HepG2 (cell line): ENCODE data around the gene CALY. TPM values are rescaled to one million over a fixed set of nuclear protein-coding genes. Genes with fewer than 3 reads are reported as not detected.

Source experiments
- GATAD2A ChIP-seq: IDR thresholded peaks from 2 replicates; pipeline ENCODE4 v1.6.1; 2016
- HIVEP1 ChIP-seq: sonication (generic); formaldehyde crosslinking; IDR thresholded peaks from 2 replicates; pipeline ENCODE4 v1.4.0; 2020; ENCODE audit warnings: mild to moderate bottlenecking, missing genetic modification reagents
- HOXA3 ChIP-seq: sonication (generic); formaldehyde crosslinking; IDR thresholded peaks from 2 replicates; pipeline ENCODE4 v1.5.0; 2020; ENCODE audit warnings: missing genetic modification reagents
- MAF1 ChIP-seq: sonication (generic); formaldehyde crosslinking; IDR thresholded peaks from 2 replicates; pipeline ENCODE4 v1.5.0; 2020; ENCODE audit warnings: missing genetic modification reagents, borderline replicate concordance
- MED1 ChIP-seq: sonication (generic); formaldehyde crosslinking; IDR thresholded peaks from 2 replicates; pipeline ENCODE4 v1.4.0; 2020; ENCODE audit warnings: missing genetic modification reagents
- PTBP1 ChIP-seq: fragments of 200-400 bp; formaldehyde crosslinking; IDR thresholded peaks from 2 replicates; pipeline ENCODE4 v1.6.1; 2018; ENCODE audit warnings: low read length, low read depth; ENCODE audit not compliant: poor library complexity, severe bottlenecking
- SMARCE1 ChIP-seq: fragments of 450-650 bp; IDR thresholded peaks from 2 replicates; pipeline ENCODE4 v1.6.1; 2017; ENCODE audit warnings: borderline replicate concordance
- TEAD3 ChIP-seq: optimal IDR thresholded peaks from 2 replicates; pipeline ENCODE3; 2016; ENCODE audit warnings: borderline replicate concordance
- THAP9 ChIP-seq: sonication (generic); formaldehyde crosslinking; IDR thresholded peaks from 2 replicates; pipeline ENCODE4; 2020; ENCODE audit warnings: missing genetic modification reagents, mild to moderate bottlenecking, borderline replicate concordance
- TSC22D2 ChIP-seq: sonication (generic); formaldehyde crosslinking; IDR thresholded peaks from 2 replicates; pipeline ENCODE4 v1.5.1; 2020; ENCODE audit warnings: missing genetic modification reagents, mild to moderate bottlenecking, borderline replicate concordance
- WIZ ChIP-seq: sonication (generic); formaldehyde crosslinking; IDR thresholded peaks from 2 replicates; pipeline ENCODE4 v1.5.1; 2020; ENCODE audit warnings: mild to moderate bottlenecking, missing genetic modification reagents
- ZNF747 ChIP-seq: sonication (generic); formaldehyde crosslinking; IDR thresholded peaks from 2 replicates; pipeline ENCODE4 v1.8.1; 2023; ENCODE audit warnings: missing genetic modification reagents, mild to moderate bottlenecking, borderline replicate concordance
- ZNF790 ChIP-seq: sonication (generic); formaldehyde crosslinking; IDR thresholded peaks from 2 replicates; pipeline ENCODE4 v1.8.0; 2022; ENCODE audit warnings: missing genetic modification reagents, mild to moderate bottlenecking, borderline replicate concordance
- ZNF800 ChIP-seq: sonication (generic); formaldehyde crosslinking; IDR thresholded peaks from 2 replicates; pipeline ENCODE4 v1.4.0; 2020; ENCODE audit warnings: missing genetic modification reagents
- polyA plus RNA-seq, 8 experiments: library from polyadenylated mRNA; depleted of rRNA in 3 of 8; stranded (reverse) in 7 of 8; unstranded in 1 of 8; fragments of >200 nt; fragmentation: Illumina TruSeq in 4 of 8; extraction: Trizol in 4 of 8; gene quantifications; 2 replicates each; pipeline versions ENCODE4 v1.2.1 to v1.2.3, GENCODE V29; 2011 to 2016; ENCODE audit warnings: low read depth in 4 of 8, missing spikeins in 1 of 8, mixed read lengths in 1 of 8; ENCODE audit not compliant: insufficient read depth in 1 of 8
- total RNA-seq, 5 experiments: library from RNA; depleted of rRNA; stranded (reverse); fragments of >200 nt; fragmentation: Illumina TruSeq; extraction: Trizol; gene quantifications; 2 replicates each; pipeline ENCODE4 v1.2.3, GENCODE V29; 2016; ENCODE audit warnings: low read depth in 1 of 5
- TF ChIP-seq, protein P1 (sequence below): sonication (generic); formaldehyde crosslinking; IDR thresholded peaks from 2 replicates; pipeline ENCODE4 v1.4.0; 2020; ENCODE audit warnings: missing genetic modification reagents, borderline replicate concordance
- TF ChIP-seq, protein P2 (sequence below): sonication (generic); formaldehyde crosslinking; IDR thresholded peaks from 2 replicates; pipeline ENCODE4 v1.4.0; 2020; ENCODE audit warnings: mild to moderate bottlenecking, low read depth, missing genetic modification reagents

Gene CALY
- total and polyA plus RNA-seq, 2 of the 13 experiments (the other 11 are each of a cell fraction or from before 2014, with no cell fraction given), result 0.08 TPM; not detected in 1

DNA sequence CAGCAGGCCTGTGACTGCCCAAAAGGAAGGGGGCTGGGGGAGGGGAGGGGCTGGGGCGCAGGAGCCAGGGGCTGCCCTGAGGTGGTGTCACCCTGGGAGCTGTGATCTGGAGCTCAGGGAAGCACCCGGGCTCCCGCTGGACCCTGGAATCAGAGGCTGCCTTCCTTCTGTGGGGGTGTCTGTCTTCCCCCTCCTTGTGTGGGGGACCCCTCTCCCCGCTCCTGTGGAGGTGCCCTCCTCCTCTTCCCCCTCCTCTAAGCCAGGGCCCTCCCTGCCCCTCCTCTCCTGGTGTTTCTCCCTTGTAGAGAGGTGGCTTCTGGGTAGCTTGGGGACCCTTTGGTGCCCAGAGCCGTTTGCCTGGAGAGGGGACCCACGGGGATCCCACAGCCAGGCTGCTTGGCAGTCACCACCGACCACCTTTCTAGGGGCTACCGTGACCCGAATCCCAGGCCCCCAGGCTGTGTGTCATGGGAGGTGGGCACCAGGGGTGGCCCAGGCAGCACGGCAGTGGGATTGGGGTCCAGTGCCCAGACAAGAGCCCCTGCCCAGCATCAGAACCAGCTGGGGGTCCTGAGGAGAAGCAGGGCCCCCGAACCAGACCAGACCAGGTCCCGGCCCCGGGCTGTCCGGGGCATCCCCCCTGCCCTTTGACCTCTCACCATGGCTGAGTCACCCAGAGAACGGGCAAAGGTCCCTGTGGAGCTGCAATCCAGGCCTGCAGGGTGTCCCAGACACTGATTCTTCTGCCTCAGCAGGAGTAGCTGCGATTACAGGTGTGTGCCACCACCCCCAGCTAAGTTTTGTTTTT is 11.2 kb upstream of the CALY start (continued):
- TF ChIP-seq ZNF800, result no peak
- TF ChIP-seq GATAD2A, result peak; percentile 63
- no peak for TF ChIP-seq SMARCE1
- peak; percentile 67 for TF ChIP-seq PTBP1
- TF ChIP-seq, protein P1, sequence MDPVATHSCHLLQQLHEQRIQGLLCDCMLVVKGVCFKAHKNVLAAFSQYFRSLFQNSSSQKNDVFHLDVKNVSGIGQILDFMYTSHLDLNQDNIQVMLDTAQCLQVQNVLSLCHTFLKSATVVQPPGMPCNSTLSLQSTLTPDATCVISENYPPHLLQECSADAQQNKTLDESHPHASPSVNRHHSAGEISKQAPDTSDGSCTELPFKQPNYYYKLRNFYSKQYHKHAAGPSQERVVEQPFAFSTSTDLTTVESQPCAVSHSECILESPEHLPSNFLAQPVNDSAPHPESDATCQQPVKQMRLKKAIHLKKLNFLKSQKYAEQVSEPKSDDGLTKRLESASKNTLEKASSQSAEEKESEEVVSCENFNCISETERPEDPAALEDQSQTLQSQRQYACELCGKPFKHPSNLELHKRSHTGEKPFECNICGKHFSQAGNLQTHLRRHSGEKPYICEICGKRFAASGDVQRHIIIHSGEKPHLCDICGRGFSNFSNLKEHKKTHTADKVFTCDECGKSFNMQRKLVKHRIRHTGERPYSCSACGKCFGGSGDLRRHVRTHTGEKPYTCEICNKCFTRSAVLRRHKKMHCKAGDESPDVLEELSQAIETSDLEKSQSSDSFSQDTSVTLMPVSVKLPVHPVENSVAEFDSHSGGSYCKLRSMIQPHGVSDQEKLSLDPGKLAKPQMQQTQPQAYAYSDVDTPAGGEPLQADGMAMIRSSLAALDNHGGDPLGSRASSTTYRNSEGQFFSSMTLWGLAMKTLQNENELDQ (CRISPR knock-in tag), result no peak
- no peak for TF ChIP-seq WIZ (CRISPR knock-in tag)
- 0 out of 2 replicates have a peak, but pooled peaks have one; percentile 34 for TF ChIP-seq ZNF747 (CRISPR knock-in tag)
- no peak for TF ChIP-seq MAF1 (CRISPR knock-in tag)
- TF ChIP-seq TSC22D2 (CRISPR knock-in tag), result no peak
- TF ChIP-seq TEAD3, result peak; percentile 26
- TF ChIP-seq, protein P2, sequence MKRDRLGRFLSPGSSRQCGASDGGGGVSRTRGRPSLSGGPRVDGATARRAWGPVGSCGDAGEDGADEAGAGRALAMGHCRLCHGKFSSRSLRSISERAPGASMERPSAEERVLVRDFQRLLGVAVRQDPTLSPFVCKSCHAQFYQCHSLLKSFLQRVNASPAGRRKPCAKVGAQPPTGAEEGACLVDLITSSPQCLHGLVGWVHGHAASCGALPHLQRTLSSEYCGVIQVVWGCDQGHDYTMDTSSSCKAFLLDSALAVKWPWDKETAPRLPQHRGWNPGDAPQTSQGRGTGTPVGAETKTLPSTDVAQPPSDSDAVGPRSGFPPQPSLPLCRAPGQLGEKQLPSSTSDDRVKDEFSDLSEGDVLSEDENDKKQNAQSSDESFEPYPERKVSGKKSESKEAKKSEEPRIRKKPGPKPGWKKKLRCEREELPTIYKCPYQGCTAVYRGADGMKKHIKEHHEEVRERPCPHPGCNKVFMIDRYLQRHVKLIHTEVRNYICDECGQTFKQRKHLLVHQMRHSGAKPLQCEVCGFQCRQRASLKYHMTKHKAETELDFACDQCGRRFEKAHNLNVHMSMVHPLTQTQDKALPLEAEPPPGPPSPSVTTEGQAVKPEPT (CRISPR knock-in tag), result no peak
- peak; percentile 40; the same call in 1 of the 2 replicates for TF ChIP-seq HOXA3 (CRISPR knock-in tag)
- TF ChIP-seq THAP9, result no peak
- TF ChIP-seq ZNF790 (CRISPR knock-in tag), result no peak
- TF ChIP-seq MED1, result peak; percentile 30; the same call in 1 of the 2 replicates
- peak; percentile 99 for TF ChIP-seq HIVEP1 (CRISPR knock-in tag)
